ENCODE data around the gene ZBED4.

DNA sequence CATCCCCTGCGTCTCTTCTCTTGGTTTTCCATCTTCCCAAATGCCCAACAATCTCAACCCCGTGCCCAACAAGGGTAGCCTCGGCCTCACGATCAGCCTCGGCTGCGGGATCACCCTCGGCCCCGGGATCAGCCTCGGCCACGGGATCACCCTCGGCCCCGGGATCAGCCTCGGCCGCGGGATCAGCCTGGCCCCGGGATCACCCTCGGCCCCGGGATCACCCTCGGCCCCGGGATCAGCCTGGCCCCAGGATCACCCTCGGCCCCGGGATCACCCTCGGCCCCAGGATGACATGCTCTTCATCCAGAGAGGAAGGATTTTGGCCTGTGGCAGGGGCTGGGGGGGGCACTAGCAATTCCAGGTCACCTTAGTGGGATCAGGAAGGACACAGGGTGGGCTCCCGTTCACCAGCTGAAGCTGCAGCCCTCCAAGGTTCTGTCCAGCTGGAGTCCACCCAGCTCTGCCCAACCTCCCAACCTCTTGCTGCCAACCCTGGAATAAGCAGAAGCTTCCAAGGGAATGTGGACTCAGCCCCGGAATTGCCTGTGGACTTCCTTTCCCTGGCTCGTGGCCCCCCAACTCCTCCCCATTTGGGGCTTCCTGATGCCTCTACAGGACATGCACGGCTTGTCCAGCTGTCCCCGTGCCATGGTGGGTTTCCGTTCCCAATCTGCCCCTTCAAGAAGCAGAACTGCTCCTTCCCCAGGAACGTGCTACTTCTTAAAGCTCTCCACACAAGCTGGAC, 58.4 kb downstream of the ZBED4 start:
- TF ChIP-seq, protein P1, sequence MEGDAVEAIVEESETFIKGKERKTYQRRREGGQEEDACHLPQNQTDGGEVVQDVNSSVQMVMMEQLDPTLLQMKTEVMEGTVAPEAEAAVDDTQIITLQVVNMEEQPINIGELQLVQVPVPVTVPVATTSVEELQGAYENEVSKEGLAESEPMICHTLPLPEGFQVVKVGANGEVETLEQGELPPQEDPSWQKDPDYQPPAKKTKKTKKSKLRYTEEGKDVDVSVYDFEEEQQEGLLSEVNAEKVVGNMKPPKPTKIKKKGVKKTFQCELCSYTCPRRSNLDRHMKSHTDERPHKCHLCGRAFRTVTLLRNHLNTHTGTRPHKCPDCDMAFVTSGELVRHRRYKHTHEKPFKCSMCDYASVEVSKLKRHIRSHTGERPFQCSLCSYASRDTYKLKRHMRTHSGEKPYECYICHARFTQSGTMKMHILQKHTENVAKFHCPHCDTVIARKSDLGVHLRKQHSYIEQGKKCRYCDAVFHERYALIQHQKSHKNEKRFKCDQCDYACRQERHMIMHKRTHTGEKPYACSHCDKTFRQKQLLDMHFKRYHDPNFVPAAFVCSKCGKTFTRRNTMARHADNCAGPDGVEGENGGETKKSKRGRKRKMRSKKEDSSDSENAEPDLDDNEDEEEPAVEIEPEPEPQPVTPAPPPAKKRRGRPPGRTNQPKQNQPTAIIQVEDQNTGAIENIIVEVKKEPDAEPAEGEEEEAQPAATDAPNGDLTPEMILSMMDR (IDR thresholded peaks at IDR 0.05 in 8 of 11, conservative IDR thresholded peaks at IDR 0.05 in 3 of 11), result no peak
- TF ChIP-seq POLR2A (IDR thresholded peaks at IDR 0.05), result no peak
- no peak for TF ChIP-seq POLR2AphosphoS5 (IDR thresholded peaks at IDR 0.05)

Data from spleen (tissue), 7 donors.